GM06990 (cell line): ENCODE data around the gene PTPRM.

Source experiments
- DNase-seq: peaks from one replicate; pipeline ENCODE4 v3.0.0-alpha.2; 2011; ENCODE audit not compliant: insufficient read length; ENCODE audit errors: extremely low read depth
- H3K27me3 ChIP-seq: replicated peaks from 2 replicates; pipeline ENCODE4 v1.6.0; 2011; ENCODE audit warnings: low read length; ENCODE audit not compliant: control insufficient read depth, insufficient read depth
- H3K36me3 ChIP-seq: 2 replicates; pipeline ENCODE4 v1.5.1; 2011; ENCODE audit warnings: low read length; ENCODE audit not compliant: control insufficient read depth, insufficient read depth
- H3K4me3 ChIP-seq: replicated peaks from 2 replicates; pipeline ENCODE4 v1.5.1; 2011; ENCODE audit warnings: low read depth, mild to moderate bottlenecking, control low read depth, low read length
- CTCF ChIP-seq: IDR thresholded peaks from 2 replicates; pipeline ENCODE4 v1.5.1; 2011; ENCODE audit warnings: low read length, control low read depth, mild to moderate bottlenecking, inconsistent platforms; ENCODE audit not compliant: insufficient read depth, poor library complexity, severe bottlenecking

The PTPRM gene

DNA sequence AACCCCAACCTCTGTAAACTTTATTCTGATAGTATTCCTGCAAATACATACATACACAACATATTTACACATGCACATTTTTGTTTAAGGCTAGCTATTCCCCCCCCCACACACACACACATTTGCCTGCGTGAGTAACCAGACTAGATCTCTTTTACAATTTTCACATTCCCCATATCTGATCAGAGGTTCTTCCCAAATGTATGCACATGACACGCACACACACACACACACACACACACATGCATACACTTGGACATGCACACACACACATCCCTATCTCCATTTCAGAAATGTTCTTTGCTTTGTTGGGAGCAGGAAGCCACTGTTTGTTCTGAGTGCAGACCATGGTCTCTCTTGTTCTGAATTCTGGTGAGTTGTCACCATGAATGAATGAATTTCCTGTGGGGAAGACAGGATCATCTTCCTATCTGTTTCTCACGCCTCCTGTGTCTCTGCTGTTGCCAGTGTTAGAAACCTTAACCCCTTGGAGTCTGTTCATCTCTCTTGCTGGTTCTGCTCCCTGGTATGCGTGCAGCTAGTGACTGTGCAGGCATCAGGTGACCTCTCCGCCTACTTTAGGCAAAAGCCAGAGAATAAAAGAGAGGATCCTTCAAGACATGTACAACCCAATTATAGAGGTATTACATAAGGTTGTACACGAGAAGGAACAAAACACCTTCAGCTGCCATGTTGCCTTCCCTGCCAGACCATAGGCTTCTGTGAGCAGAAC lies 791.1 kb downstream of the PTPRM start:
- Histone ChIP-seq H3K4me3 (no peak overlapping the region), H3K36me3 (no peaks in the 10 kb centered on the region), H3K27me3 (peaks cover 3% of the 10 kb centered on the region)
- TF ChIP-seq CTCF: no peak
- DNase-seq: no peak

GRCh38 chr18:8359076-8359475 lies 792.0 kb downstream of the PTPRM start:
- H3K4me3 ChIP-seq: no peak overlapping the region
- H3K36me3 ChIP-seq: no peaks in the 10 kb centered on the region
- no peak for TF ChIP-seq CTCF
- DNase-seq: no peak
- H3K27me3 ChIP-seq: peaks cover 3% of the 10 kb centered on the region

DNA sequence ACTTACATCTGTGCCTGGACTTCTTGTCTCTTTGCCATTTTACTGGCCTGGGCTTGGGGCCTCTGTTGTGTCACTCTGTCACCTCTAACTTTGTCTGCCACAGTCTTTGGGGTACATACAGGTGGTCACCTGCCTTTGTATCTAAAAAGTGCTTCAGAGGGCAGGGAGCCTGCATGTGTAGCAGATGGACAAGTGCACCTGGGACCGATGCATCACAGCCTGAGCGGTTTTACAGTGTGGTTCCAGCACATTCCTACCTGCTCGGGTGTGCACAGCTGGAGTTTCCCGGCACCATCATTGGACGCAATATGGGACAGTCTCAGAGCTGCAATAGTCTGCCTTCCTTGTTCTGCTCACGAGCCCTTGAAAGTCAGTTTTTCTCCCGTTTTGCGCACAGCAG lies 792.4 kb downstream of the PTPRM start:
- H3K27me3 ChIP-seq: peaks cover 1% of the 10 kb centered on the region
- TF ChIP-seq CTCF: no peak
- H3K36me3 ChIP-seq: no peaks in the 10 kb centered on the region
- DNase-seq: no peak
- no peak overlapping the region for H3K4me3 ChIP-seq

DNA sequence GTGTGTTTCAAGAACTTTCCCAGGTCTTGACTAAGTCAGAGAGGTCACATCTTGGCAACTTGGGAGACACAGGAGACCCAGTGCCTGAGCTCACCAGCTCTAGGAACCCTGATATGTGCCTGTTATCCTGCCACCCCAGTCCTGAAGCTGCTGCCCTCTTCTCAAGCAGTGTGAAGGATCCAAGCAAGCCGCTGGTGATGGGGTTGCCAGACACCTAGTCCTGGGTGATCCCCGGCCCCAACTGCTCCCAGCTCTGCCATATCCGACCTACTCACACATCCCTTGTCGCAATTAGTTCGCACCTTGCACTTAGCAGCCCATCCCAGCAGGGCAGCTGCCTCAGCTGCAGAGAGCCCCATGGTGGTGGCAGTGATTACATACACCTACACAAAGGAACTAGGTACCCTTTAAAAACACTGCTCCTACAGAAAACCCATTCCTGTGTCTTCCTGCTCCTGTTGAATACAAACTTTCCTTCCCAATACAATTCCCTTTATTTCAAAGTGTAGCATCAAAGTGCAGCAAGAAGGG lies 794.9 kb downstream of the PTPRM start:
- Histone ChIP-seq H3K36me3 (no peaks in the 10 kb centered on the region), H3K4me3 (no peak overlapping the region), H3K27me3 (peaks cover 1% of the 10 kb centered on the region; the same call in 1 of the 2 replicates)
- no peak for TF ChIP-seq CTCF
- DNase-seq: no peak

GRCh38 chr18:8362863-8363262 lies 795.7 kb downstream of the PTPRM start:
- H3K4me3 ChIP-seq: no peak overlapping the region
- no peak for TF ChIP-seq CTCF
- H3K36me3 ChIP-seq: no peaks in the 10 kb centered on the region
- H3K27me3 ChIP-seq: peaks cover 1% of the 10 kb centered on the region; the same call in 1 of the 2 replicates
- DNase-seq: no peak
